Body of pancreas (tissue), 4 donors: ENCODE results near the gene NINL.

Experiments used
- POLR2A ChIP-seq, 3 donors: fragments of 450-650 bp; IDR thresholded peaks; one replicate each; pipeline ENCODE4 v1.6.1; 2016; ENCODE audit warnings: antibody characterized with exemption in 3 of 3, mild to moderate bottlenecking in 2 of 3
- TF ChIP-seq, protein P1 (sequence below), 7 experiments: fragments of 450-650 bp in 4 of 7; fragments of 200-600 bp in 3 of 7; sonication (generic) in 3 of 7; IDR thresholded peaks; one replicate each; pipeline ENCODE4 v1.5.1; 2016 to 2019; ENCODE audit warnings: antibody characterized with exemption in 7 of 7

DNA sequence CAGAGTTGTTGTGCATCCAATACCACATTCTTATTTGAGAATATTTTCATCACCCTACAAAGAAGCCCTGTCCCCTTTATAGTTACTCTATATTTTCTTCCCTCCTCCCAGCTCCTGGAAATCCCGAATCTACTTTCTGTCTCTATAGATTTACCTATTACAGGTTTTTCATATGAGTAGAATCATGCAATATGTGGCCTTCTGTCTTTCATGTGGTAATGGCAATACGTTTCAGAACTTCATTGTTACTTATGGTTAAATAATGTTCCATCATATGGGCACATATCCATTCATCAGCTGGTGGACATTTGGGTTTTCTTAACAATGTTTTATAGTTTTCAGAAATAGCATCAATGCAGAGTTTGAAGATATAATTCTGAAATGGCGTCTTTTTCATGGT, 160.8 kb downstream of the NINL start:
- no peak for TF ChIP-seq POLR2A (IDR thresholded peaks at IDR 0.05)
- TF ChIP-seq, protein P1, sequence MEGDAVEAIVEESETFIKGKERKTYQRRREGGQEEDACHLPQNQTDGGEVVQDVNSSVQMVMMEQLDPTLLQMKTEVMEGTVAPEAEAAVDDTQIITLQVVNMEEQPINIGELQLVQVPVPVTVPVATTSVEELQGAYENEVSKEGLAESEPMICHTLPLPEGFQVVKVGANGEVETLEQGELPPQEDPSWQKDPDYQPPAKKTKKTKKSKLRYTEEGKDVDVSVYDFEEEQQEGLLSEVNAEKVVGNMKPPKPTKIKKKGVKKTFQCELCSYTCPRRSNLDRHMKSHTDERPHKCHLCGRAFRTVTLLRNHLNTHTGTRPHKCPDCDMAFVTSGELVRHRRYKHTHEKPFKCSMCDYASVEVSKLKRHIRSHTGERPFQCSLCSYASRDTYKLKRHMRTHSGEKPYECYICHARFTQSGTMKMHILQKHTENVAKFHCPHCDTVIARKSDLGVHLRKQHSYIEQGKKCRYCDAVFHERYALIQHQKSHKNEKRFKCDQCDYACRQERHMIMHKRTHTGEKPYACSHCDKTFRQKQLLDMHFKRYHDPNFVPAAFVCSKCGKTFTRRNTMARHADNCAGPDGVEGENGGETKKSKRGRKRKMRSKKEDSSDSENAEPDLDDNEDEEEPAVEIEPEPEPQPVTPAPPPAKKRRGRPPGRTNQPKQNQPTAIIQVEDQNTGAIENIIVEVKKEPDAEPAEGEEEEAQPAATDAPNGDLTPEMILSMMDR (IDR thresholded peaks at IDR 0.05), result no peak
